Adipocyte (in vitro differentiated cells): ENCODE data around the gene BLACAT1.

Experiments
- DNase-seq: peaks from one replicate; pipeline ENCODE4 v3.0.0-alpha.2; 2015; ENCODE audit warnings: low read depth
- H3K27me3 ChIP-seq: replicated peaks from 2 replicates; pipeline ENCODE4 v1.7.0; 2013; ENCODE audit warnings: mild to moderate bottlenecking, low read length, moderate library complexity; ENCODE audit not compliant: control insufficient read depth, insufficient read depth
- H3K36me3 ChIP-seq: 2 replicates; pipeline ENCODE4 v1.7.0; 2013; ENCODE audit warnings: low read length, mild to moderate bottlenecking, moderate library complexity; ENCODE audit not compliant: control insufficient read depth, insufficient read depth, severe bottlenecking
- H3K4me1 ChIP-seq: 2 replicates; pipeline ENCODE4 v1.7.0; 2013; ENCODE audit warnings: mild to moderate bottlenecking, low read length, moderate library complexity; ENCODE audit not compliant: control insufficient read depth, insufficient read depth
- H3K4me3 ChIP-seq: 2 replicates; pipeline ENCODE4 v1.7.0; 2013; ENCODE audit warnings: mild to moderate bottlenecking, low read length, moderate library complexity
- H3K9ac ChIP-seq: 2 replicates; pipeline ENCODE4 v1.7.0; 2013; ENCODE audit warnings: mild to moderate bottlenecking, low read length, moderate library complexity
- H3K9me3 ChIP-seq: 2 replicates; pipeline ENCODE4 v1.7.0; 2013; ENCODE audit warnings: mild to moderate bottlenecking, low read length, moderate library complexity; ENCODE audit not compliant: control insufficient read depth

BLACAT1 gene

GRCh38 chr1:205452364-205452763 lies 3.5 kb downstream of the BLACAT1 start:
- H3K36me3 ChIP-seq: no peaks in the 10 kb centered on the region
- peaks cover 51% of the 10 kb centered on the region for H3K27me3 ChIP-seq
- no peak for DNase-seq
- H3K9ac ChIP-seq: no peak overlapping the region
- no peak overlapping the region for H3K4me3 ChIP-seq
- H3K4me1 ChIP-seq: no peaks in the 10 kb centered on the region
- no peaks in the 10 kb centered on the region for H3K9me3 ChIP-seq

- DNase-seq: no peak
- no peaks in the 10 kb centered on the region for H3K4me1 ChIP-seq
- H3K9me3 ChIP-seq: no peaks in the 10 kb centered on the region
- H3K9ac ChIP-seq: no peak overlapping the region
- no peak overlapping the region for H3K4me3 ChIP-seq
- H3K27me3 ChIP-seq: peaks cover 55% of the 10 kb centered on the region
- H3K36me3 ChIP-seq: no peaks in the 10 kb centered on the region
These were observed 4.1 kb downstream of the BLACAT1 start for GRCh38 chr1:205451759-205452164.

- no peaks in the 10 kb centered on the region for H3K4me1 ChIP-seq
- no peak for DNase-seq
- no peaks in the 10 kb centered on the region for H3K36me3 ChIP-seq
- H3K9ac ChIP-seq: no peak overlapping the region
- no peak overlapping the region for H3K4me3 ChIP-seq
- H3K9me3 ChIP-seq: no peaks in the 10 kb centered on the region
- peaks cover 55% of the 10 kb centered on the region for H3K27me3 ChIP-seq
These were observed 4.6 kb downstream of the BLACAT1 start for GRCh38 chr1:205451202-205451601.

GRCh38 chr1:205450448-205450847 lies 5.4 kb downstream of the BLACAT1 start:
- H3K9ac ChIP-seq: no peak overlapping the region
- H3K9me3 ChIP-seq: no peaks in the 10 kb centered on the region
- no peak for DNase-seq
- H3K4me1 ChIP-seq: no peaks in the 10 kb centered on the region
- H3K36me3 ChIP-seq: no peaks in the 10 kb centered on the region
- no peak overlapping the region for H3K4me3 ChIP-seq
- H3K27me3 ChIP-seq: peaks cover 48% of the 10 kb centered on the region

GRCh38 chr1:205449750-205450443 lies 5.9 kb downstream of the BLACAT1 start:
- Histone ChIP-seq H3K4me1 (no peaks in the 10 kb centered on the region), H3K36me3 (no peaks in the 10 kb centered on the region), H3K4me3 (no peak overlapping the region), H3K9ac (no peak overlapping the region), H3K27me3 (peaks cover 45% of the 10 kb centered on the region), H3K9me3 (no peaks in the 10 kb centered on the region)
- no peak for DNase-seq

GRCh38 chr1:205449254-205449749 lies 6.5 kb downstream of the BLACAT1 start:
- Histone ChIP-seq H3K4me3 (no peak overlapping the region), H3K27me3 (peaks cover 40% of the 10 kb centered on the region), H3K36me3 (no peaks in the 10 kb centered on the region), H3K9me3 (no peaks in the 10 kb centered on the region), H3K9ac (no peak overlapping the region), H3K4me1 (no peaks in the 10 kb centered on the region)
- no peak for DNase-seq

GRCh38 chr1:205448540-205449253 lies 7.1 kb downstream of the BLACAT1 start:
- H3K27me3 ChIP-seq: peaks cover 35% of the 10 kb centered on the region
- no peak overlapping the region for H3K4me3 ChIP-seq
- H3K4me1 ChIP-seq: no peaks in the 10 kb centered on the region
- no peak for DNase-seq
- H3K36me3 ChIP-seq: no peaks in the 10 kb centered on the region
- H3K9me3 ChIP-seq: no peaks in the 10 kb centered on the region
- H3K9ac ChIP-seq: no peak overlapping the region

GRCh38 chr1:205447457-205448341 lies 8.1 kb downstream of the BLACAT1 start:
- no peak overlapping the region for H3K9ac ChIP-seq
- no peaks in the 10 kb centered on the region for H3K9me3 ChIP-seq
- no peaks in the 10 kb centered on the region for H3K4me1 ChIP-seq
- H3K36me3 ChIP-seq: no peaks in the 10 kb centered on the region
- H3K4me3 ChIP-seq: no peak overlapping the region
- no peak for DNase-seq
- H3K27me3 ChIP-seq: peaks cover 32% of the 10 kb centered on the region

GRCh38 chr1:205446828-205447227 lies 9.0 kb downstream of the BLACAT1 start:
- Histone ChIP-seq H3K4me3 (no peak overlapping the region), H3K4me1 (no peaks in the 10 kb centered on the region), H3K9ac (no peak overlapping the region), H3K9me3 (no peaks in the 10 kb centered on the region), H3K27me3 (peaks cover 30% of the 10 kb centered on the region), H3K36me3 (no peaks in the 10 kb centered on the region)
- no peak for DNase-seq

- Histone ChIP-seq H3K9ac (no peak overlapping the region), H3K9me3 (no peaks in the 10 kb centered on the region), H3K36me3 (no peaks in the 10 kb centered on the region), H3K27me3 (peaks cover 32% of the 10 kb centered on the region), H3K4me1 (no peaks in the 10 kb centered on the region), H3K4me3 (no peak overlapping the region)
- no peak for DNase-seq
These were observed 10.3 kb downstream of the BLACAT1 start for GRCh38 chr1:205445646-205445935.

- H3K9me3 ChIP-seq: no peaks in the 10 kb centered on the region
These were observed 10.8 kb downstream of the BLACAT1 start for GRCh38 chr1:205444931-205445645.

More at GRCh38 chr1:205444931-205445645, 10.8 kb downstream of the BLACAT1 start:
- Histone ChIP-seq H3K4me1 (no peaks in the 10 kb centered on the region), H3K27me3 (peaks cover 36% of the 10 kb centered on the region), H3K9ac (no peak overlapping the region), H3K36me3 (no peaks in the 10 kb centered on the region), H3K4me3 (no peak overlapping the region)
- no peak for DNase-seq
